AG08395 (cell line): ENCODE results near the gene CAST.
"Not testable (repeated sequence)": the region's sequence is repeated elsewhere in the genome, so short reads cannot be mapped to it uniquely, and the experiment has no call there.

Source experiments
- DNase-seq: peaks from one replicate; pipeline ENCODE4 v3.0.0; 2012; ENCODE audit warnings: mixed read lengths, low spot score

Gene CAST, protein sequence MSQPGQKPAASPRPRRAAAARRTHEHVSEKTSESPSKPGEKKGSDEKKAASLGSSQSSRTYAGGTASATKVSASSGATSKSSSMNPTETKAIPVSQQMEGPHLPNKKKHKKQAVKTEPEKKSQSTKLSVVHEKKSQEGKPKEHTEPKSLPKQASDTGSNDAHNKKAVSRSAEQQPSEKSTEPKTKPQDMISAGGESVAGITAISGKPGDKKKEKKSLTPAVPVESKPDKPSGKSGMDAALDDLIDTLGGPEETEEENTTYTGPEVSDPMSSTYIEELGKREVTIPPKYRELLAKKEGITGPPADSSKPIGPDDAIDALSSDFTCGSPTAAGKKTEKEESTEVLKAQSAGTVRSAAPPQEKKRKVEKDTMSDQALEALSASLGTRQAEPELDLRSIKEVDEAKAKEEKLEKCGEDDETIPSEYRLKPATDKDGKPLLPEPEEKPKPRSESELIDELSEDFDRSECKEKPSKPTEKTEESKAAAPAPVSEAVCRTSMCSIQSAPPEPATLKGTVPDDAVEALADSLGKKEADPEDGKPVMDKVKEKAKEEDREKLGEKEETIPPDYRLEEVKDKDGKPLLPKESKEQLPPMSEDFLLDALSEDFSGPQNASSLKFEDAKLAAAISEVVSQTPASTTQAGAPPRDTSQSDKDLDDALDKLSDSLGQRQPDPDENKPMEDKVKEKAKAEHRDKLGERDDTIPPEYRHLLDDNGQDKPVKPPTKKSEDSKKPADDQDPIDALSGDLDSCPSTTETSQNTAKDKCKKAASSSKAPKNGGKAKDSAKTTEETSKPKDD

DNA sequence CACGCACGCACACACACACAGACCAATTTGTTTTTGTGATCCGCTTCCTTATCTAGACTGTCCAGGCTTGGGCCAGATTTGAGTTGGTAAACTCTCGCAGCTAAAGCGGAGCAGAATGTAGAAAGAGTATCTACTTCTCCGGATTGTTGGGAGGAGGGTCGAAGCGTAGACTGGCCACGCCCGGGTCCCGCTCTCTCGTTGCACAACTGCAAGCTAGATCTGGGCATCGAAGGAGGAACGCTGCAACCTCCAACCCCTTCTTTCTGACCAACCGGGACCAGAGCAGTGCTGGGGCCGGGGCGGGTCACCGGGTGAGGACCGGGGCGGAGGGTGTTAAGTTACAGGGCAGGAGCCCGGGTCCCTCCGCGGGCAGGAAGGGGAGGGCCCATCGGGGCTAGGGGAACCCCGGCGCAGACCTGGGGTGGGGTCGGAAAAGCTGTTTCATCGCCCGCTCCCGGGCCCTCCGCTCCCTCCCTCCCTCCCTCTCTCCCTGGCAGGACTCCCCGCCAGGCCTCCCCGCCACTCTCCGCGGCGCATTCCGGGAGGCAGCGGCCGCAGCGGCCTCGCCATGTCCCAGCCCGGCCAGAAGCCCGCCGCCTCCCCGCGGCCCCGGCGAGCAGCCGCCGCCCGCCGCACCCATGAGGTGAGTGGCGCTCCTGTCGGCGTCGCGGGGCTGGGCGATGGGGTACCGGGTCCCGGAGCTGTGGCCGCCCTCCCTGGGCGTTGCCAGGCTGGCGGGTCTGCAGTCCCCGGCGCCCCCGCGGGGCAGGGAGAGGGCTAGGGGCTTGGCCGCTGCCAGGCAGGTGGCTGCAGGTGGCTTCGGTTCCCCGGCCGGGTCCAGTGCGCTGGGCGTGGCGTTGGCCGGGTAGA, at the start of gene CAST:
CAST (plus strand) TSS at position 522 of the 870 bp plus-strand sequence; CDS start at position 569, 47 bp downstream.
- peak; percentile 93 for DNase-seq

DNA sequence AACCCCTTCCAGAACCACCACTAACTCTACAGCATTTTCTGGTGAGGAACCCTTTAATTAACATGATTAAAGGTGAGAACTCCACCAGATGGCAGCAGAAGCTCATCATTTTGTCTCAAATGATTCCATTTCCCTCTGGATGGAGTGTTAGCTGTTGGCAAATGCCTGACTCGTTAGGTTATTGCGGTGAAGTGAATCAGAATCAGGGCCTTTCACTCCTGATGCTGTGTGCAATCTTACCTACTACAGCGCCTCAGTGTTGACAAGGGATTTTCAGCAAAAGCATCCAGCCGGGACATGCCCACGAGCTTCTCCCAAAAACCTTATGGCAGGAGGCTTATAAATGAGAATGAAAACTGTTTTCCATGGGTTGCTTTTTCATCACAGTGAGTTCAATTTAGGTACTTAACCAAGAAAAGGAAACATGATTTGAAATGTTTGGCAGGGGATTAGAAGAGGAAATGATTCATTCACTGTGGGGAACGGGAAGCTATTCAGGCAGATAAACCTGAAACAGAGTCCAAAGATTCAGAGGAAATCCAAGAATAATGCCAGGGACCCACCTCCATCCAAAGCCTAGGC, 48.0 kb upstream of the CAST start:
- peak; percentile 89 for DNase-seq

DNA sequence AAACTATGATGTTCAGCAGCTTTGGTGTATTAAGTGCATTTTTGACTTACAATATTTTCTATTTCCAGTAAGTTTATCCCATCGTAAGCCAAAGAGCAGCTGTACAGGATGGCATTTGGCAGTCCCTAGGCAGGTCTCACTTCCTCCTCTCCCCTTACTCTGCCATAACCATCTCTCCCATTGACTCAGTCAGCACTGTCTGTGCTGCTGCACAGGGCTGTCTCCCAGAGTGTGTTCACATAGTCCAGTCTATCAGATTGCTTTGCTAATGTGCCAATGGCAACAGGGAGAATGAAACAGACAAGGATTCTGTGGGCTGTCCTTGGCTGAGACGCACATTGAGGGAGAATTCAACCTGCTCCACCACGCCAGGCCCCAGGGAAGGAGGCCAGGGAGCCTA, 47.0 kb upstream of the CAST start:
- DNase-seq: no peak

DNA sequence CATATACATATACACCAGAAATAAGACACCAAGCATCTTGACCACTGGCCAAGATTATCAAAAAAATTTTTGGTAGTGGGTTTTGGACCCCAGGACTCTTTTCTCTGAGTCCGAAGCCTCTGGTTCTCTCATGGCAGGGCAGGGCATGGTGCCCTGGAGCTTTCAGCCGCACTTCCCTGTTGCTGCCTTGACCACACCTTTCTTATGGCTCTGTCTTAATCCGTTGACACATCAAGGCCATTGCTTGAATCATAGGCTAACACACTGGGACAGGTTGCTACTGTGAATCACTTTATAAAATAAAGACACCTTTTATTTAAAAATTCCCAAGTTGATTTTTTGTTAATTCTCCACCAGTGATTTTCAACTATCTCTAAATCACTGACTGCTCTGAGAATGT, 45.4 kb upstream of the CAST start:
- DNase-seq: no peak

DNA sequence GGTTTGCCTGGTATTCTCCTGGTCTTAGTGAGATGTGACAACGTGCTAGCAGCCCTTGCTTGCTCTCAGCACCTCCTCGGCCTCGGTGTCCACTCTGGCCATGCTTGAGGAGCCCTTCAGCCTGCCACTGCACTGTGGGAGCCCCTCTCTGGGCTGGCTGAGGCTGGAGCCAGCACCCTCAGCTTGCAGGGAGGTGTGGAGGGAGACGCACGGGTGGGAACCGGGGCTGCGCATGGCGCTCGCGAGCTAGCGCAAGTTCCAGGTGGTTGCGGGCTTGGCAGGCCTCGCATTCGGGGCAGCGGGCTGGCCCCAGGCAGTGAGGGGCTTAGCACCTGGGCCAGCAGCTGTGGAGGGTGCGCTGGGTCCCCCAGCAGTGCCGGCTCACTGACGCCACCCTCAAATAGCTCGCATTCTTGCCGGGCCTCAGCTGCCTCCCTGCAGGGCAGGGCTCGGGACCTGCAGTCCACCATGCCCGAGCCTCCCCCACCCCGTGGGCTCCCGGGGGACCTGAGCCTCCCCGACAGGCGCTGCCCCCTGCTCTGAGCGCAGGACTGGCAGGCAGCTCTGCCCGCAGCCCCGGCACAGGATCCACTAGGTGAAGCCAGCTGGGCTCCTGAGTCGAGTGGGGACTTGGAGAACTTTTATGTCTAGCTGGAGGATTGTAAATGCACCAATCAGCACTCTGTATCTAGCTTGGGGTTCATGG, 43.7 kb upstream of the CAST start:
- not testable (repeated sequence) for DNase-seq

DNA sequence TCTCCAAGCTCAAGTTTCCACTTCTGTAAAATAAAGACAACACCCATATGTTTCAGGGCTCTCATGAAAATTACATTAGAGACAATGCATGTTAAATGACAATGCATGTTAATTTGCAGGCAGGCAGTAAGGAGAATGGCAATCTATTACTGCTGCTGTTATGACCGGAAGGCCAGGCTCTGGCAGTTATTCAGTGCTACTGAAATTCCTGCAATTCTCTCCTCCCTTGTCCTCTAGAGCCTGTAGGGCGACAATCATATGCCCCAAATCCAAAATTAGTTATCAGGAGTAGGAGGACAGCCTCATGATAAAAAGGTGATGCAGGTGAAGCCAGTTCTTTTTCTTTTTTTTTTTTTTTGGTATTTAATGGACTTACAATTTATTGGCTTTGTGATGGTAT, 42.2 kb upstream of the CAST start:
- DNase-seq: no peak

DNA sequence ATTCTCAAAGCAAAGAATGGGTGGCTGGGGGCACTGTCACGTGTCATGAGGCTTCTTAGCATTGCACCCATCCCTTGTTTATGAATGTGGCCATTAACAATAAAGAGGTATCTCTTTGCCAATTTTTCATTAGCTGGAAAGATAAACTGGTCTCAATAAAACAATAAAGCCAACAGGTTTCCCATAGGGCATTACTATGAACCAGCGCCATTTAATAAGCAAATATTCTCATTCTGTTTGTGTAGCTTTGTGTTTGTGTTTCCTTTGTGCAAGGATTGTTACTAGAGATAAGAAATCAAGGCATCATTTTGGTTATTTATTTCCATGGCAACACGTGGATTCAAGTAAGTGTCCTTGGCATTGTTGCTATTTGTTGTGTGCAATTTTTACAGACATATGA, 37.6 kb upstream of the CAST start:
- no peak for DNase-seq

DNA sequence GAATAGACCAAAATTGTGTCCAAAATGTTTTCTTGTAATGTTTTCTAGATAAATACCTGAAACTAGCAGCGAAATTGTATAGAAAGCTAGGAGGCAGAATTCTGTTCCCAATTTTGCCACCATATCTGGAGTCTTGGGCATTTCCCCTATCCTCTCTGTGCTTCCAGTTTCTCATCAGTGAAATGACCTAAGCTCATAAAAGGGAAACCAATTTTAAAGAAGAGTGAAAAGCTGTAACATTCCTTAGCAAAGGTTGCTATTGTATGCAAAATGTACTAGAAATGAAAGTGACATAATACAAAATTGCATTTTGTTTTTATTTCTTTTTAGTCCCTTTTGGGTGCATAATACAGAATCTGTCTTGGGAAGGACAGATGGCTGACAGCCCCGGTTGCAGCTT, 36.8 kb upstream of the CAST start:
- no peak for DNase-seq

DNA sequence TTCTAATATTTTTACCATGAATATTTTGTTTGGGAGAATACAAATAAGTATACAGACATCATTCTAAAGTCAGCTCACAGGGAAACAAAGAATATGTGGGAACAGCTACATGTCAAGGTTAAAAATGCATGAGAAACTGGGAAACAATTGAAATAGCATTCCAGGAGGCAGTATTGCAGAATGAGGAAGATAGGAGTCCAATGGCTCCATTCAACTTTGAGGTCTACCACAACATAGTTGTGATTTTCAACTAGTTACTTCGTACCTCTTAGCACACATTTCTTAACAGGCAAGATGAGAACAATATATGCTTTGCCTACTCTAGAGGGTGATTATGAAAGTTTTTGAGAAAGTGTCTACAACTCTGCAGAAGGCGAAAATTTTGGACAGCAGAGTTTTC, 35.2 kb upstream of the CAST start:
- peak; percentile 85 for DNase-seq

DNA sequence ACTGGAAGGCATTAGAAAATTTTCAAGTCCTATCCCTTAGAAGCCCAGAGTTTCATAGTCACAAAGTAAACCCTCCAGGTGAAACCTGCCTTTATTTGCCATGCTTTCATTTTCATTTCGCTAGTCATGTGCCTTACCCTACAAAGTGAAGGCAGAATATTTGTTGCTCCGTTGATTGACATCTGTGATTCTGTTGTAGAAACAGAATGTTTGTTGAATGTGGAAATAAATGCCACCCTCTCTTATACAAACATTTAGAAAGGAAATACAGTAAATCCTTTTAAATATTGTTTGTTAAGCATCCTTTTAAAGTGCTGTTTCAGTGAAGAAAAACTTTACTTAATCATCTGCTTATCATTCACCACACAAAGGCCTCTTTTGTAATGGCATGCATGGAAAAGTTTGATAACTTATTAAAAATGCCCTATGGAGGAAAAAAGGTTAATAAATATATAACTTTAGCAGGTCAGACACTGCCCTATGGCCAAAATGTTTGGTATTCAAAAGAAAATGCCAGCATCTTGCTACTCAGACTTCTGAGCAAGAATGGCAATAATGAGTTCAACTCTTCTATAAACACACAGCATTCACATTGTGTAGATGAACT, 34.3 kb upstream of the CAST start:
- DNase-seq: no peak

DNA sequence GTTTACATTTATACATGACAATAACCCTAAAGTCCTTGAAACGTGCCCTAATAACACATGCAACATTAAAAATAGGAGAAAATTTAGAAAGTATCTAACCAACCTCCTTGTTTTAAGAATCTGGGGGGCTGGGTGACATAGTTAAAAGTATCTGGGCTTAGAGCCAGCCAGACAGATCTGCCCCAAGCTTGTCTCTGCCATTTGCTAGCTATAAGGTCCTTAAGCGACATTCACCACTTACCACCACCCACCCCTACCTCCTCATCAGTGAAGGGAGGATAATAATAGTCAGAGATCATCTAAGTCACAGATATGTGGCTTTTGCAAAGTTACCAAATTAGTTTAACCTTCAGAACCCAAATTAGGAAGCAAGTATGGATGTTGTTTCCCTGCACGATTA, 33.8 kb upstream of the CAST start:
- DNase-seq: no peak

DNA sequence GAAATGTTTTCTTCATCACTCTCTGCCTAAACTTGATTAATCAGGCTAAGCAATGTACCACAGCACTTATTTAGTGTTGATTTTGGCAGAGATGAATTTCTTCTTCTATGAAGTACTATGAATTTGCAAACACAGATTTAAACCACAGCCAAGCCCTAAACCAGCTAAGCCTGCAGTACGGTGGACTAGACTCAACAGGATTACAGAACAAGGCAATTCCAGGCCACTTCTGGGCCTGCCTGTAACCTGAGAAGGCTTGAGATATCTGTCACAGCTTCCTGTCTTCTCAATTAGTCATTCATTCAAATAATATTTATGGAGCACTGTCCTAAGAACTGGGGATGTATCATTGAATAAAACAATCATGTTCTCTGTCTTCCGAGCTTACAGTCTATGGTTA, 32.4 kb upstream of the CAST start:
- DNase-seq: peak; percentile 64

DNA sequence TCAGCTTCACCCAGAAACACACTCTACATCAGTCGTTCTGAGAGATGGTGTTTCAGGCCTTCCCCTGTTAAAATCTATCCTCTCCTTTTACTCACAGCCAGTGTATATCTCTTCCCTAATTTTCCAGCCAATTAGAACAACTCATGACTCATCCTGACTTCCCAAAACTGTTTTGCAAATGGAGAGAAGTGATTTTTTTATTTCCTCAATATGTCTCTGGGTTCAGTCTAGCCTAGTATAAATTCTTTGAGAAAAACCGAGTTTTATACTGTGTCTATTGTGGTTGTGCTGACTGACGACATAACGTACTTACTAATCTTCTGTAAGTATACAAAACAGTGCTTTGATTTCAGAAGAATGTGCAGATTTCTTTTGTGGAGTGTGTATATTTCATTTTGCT, 28.4 kb upstream of the CAST start:
- DNase-seq: peak; percentile 38

DNA sequence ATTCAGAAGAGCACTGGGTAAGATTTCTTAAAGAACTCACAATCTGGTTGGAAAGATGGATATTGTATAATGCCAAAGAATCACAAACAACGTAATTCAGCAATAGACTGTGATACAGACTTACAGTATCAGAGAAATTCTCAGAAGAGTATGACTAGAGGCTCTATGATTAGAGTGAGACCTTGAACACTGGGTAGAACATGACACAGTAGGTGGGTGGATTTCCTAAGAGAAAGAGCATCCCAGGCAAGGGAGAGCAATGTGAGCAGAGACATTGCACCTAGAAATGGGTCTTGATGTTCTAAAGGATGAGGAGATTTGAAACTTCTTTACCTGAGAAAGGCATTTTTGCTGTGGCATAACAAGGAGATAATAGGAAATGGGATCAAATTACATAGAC, 27.3 kb upstream of the CAST start:
- DNase-seq: no peak

DNA sequence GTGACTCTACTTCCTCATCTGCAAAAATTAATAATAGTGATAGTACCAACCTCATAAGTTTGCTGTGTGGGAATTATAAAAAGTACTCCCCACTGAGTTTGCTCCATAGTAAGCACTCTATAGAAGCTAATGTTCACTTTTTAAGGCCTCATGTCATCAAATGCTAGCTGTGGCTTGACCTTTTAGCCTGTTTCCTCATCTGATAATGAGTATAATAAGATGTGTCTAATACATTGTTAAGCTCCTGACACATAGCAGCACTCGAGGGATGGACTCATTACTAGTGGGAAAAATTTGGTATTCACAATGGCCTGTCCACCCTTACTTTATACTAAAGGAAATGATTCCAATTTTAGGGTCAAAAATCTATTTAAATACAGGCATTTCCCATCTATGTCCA, 26.1 kb upstream of the CAST start:
- DNase-seq: no peak

DNA sequence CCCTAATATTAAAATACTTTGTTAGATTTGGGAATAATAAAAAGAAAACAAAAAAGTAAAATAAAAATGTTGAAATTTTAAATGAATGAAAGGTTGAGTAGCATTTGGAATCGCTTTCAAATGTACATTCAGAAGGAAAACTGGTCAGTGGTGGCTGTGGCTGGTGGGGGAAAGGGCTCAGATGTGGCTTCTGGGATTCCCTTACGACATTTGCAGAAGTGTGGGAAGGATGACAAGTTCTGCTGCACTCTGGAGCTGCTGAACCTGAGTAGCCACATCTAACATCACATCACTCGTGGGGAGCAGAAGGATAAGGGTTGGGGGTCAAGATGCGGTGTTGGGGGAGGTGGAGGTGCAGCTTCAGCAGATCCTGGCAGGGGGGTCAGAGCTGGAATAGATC, 25.6 kb upstream of the CAST start:
- DNase-seq: no peak

DNA sequence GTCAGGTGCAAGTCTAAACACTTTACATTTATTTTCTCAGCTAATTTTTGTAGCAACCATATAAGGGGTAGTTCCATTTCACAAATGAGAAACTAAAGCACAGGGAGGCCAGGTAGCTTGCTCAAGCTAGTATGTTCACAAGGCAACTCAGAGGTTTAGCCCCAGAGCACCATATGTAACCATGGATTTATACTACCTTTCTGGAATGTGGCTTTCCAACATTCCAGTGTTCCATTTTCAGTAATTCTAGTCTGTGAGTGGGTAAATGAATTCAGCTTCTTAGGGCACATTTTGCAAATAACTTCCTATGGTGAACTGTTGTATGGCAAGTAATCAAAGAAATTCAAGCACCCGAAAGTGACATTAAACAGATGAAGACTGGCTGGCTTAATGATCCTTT, 25.0 kb upstream of the CAST start:
- DNase-seq: no peak

DNA sequence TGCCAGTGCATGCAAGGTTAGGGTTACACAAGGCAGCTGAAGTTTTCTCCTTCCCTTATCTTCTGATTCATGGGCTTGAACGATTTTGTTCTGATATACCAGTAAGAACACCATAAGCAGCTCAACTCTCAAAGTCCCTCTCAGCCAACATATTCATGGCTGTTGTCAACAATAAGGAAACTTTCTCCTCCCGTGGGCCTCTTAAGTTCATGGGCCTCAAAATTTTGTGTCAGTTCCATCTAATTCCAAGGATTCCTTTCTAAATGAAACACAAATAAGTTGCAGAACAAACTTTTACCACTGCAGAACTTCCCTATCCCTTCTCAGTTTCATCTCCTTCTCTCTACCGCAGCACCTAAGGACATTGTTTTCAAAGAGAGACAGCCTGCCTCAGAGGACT, 23.6 kb upstream of the CAST start:
- no peak for DNase-seq

DNA sequence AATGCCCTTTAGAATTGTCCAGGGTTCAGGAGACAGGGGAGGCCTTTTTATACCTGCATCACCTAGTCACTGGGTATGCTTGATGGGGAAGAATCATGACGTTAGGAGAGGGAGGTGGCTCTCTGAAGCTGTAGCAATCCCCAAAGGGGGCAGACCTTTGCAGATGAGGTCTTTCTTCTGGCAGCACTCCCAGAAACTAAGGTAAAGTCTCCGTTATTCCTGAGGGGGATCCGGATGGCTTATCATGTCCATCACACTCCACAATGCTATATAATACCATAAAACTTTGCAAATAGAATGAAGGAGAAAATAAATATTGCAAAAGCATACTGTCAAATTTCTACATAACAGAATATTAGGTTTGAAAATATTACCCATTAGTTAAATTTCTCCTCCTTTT, 21.5 kb upstream of the CAST start:
- DNase-seq: no peak

DNA sequence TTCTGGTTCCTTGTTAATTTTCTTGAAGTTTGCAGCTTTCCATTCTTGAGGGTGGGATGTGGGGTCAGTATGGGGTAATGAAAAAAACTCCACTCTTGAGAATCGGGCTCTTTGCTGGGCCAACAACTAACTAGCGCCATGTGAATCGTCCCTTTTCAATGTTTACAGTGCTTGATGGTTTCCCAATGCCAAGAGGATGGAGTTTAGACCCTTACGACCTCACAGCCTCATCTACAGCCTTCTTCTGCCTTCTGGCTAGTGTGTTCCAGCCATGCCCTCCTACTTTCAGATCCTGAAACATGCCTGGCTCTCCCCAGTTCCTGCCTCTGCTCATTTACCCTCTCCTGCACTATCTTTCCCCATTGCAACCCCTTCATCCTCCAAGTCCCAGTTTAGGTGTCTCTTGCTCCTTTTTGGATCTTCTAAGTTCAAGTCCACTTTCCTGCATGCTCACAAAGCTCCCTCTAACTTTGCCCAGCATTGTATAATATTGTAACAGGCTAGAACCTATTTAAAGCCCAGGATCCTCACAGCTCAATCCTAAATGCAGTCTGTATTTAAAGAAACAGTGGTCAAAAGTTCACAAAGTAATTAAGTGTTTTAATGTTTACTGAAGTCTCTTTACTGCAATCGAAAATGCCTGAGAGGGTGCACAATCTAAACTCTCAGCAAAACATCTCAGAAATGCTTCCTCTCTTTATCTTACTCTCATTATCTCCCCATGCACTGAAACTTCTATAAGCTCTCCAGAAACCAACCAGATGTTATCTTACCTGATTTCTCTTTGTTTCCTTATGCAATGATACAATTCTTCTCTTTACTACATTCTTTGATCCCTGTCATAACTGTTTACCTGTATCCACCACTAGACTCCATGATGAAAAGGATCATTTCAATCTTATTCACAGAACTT, 20.6 kb upstream of the CAST start:
- DNase-seq: no peak
